ENCODE results near the gene C1orf159.

DNA sequence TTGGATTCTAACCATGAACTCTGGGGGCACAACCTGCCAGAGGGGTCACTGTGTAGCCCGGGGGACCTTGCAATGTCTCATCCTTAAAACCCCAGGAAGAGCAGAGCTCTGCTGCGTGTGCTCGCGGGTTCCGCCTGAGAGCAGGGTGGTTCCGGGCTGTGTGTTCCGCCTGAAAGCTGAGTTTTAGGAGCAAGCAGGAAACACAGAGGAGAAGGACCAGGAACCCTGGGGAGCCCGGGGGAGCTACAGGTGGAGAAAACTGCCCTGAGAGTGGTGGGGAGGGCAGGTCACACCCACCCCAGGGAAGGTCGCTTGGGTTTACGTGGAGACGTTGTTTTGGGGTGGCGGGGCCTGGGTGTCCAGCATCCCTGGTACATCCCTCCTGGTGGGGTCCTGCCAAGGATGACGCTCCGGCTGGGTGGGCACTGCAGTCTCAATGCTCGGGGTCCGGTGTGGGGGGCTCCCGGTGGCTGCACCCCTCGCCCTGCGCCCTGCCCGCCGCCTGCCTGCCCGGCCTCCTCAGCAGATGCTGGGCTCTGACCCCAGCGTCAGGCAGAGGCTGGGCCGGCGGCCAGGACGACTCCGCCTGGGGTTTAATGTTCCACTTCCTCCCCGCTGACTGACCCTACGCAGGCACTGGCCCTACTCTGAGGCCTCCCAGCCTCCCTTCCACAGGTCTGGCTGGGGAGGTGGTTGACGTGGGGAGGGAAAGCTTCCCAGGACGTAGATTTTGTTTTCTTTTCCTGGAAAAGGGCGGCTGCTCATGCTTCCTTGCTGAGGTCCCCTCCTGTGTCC, 17.3 kb upstream of the C1orf159 start:
- no peak for TF ChIP-seq EZH2 (IDR thresholded peaks at IDR 0.05; ENCODE audit: low read depth, unreplicated experiment)
- TF ChIP-seq, protein P1, sequence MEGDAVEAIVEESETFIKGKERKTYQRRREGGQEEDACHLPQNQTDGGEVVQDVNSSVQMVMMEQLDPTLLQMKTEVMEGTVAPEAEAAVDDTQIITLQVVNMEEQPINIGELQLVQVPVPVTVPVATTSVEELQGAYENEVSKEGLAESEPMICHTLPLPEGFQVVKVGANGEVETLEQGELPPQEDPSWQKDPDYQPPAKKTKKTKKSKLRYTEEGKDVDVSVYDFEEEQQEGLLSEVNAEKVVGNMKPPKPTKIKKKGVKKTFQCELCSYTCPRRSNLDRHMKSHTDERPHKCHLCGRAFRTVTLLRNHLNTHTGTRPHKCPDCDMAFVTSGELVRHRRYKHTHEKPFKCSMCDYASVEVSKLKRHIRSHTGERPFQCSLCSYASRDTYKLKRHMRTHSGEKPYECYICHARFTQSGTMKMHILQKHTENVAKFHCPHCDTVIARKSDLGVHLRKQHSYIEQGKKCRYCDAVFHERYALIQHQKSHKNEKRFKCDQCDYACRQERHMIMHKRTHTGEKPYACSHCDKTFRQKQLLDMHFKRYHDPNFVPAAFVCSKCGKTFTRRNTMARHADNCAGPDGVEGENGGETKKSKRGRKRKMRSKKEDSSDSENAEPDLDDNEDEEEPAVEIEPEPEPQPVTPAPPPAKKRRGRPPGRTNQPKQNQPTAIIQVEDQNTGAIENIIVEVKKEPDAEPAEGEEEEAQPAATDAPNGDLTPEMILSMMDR (conservative IDR thresholded peaks at IDR 0.05; ENCODE audit: low read depth in 2 of 2): no peak; a peak in 2 of 4 replicates
- TF ChIP-seq STAT1 (IDR thresholded peaks at IDR 0.05; ENCODE audit: unreplicated experiment): no peak
- TF ChIP-seq, protein P2, sequence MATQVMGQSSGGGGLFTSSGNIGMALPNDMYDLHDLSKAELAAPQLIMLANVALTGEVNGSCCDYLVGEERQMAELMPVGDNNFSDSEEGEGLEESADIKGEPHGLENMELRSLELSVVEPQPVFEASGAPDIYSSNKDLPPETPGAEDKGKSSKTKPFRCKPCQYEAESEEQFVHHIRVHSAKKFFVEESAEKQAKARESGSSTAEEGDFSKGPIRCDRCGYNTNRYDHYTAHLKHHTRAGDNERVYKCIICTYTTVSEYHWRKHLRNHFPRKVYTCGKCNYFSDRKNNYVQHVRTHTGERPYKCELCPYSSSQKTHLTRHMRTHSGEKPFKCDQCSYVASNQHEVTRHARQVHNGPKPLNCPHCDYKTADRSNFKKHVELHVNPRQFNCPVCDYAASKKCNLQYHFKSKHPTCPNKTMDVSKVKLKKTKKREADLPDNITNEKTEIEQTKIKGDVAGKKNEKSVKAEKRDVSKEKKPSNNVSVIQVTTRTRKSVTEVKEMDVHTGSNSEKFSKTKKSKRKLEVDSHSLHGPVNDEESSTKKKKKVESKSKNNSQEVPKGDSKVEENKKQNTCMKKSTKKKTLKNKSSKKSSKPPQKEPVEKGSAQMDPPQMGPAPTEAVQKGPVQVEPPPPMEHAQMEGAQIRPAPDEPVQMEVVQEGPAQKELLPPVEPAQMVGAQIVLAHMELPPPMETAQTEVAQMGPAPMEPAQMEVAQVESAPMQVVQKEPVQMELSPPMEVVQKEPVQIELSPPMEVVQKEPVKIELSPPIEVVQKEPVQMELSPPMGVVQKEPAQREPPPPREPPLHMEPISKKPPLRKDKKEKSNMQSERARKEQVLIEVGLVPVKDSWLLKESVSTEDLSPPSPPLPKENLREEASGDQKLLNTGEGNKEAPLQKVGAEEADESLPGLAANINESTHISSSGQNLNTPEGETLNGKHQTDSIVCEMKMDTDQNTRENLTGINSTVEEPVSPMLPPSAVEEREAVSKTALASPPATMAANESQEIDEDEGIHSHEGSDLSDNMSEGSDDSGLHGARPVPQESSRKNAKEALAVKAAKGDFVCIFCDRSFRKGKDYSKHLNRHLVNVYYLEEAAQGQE (IDR thresholded peaks at IDR 0.05; ENCODE audit: unreplicated experiment): no peak
- TF ChIP-seq NANOG (IDR thresholded peaks at IDR 0.05; ENCODE audit: borderline replicate concordance): no peak
- TF ChIP-seq POLR2AphosphoS5 (IDR thresholded peaks at IDR 0.05; ENCODE audit: low read depth): no peak
- TF ChIP-seq EZH2phosphoT487 (IDR thresholded peaks at IDR 0.05; ENCODE audit: unreplicated experiment): no peak
- TF ChIP-seq JUNB (IDR thresholded peaks at IDR 0.05; ENCODE audit: unreplicated experiment): no peak
- no peak for TF ChIP-seq CREB1 (CRISPR knock-in tag; IDR thresholded peaks at IDR 0.05; ENCODE audit: low read depth)
